HG02981 (cell line): ENCODE measurements around the gene HIPK1.

Source experiments
- ATAC-seq: cut with Tn5 transposase; IDR thresholded peaks from one replicate; pipeline ENCODE4 v1.9.1; 2021; ENCODE audit warnings: mild to moderate bottlenecking, moderate library complexity; ENCODE audit not compliant: unreplicated experiment

Gene HIPK1

DNA sequence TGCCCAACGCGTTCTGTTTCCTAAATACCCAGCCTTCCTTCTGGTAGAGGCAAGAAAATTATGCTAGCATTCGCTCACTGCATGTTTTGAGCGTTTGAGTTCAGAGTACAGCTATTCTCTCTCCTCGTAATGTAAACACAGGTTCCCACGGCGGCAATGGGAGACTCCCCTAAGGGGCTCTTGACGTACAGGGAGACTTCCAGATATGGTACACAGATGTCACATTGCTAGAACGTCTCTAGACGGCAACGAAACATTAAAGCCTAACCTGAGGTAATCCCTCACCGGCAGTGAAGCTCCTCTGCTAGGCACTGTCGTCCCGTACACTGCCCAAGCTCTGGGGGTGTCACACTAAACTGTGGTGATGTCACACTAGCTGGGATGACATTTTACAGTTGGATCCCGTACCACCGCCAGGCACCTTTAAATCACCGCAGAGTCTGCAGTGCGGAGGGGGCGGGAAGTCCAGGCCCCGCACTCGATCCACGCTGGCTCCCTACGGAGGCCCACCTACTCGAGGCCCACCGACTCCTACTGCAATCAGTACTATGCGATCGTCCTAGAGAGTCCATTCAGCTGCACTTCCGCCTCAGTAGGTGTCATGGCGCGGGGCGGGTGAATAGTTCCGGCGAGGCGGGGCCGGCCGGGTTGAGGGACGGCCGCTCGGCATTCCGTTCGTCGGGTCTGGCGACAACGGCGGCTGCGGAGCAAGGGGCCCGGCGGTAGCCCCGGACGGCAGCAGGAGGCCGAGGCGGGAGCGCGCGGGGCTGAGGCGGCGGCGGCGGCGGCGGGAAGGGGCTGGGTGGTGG, at the start of gene HIPK1:
TSS of gene HIPK1 (plus strand) at position 384 of the 809 bp plus-strand sequence.
- peak; percentile 45 for ATAC-seq

DNA sequence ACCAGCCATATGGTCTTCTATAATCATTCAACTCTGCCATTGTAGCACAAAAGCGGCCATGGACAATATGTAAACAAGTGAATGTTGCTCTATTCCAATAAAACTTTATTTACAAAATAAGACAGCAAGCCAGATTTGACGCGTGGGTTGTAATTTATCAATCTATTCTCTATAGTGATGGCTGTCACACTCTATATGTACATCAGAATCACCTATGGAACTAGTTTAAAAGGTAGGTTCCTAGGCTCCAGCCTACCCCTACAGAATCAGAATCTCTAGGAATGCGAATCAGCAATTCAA, 49.4 kb upstream of the HIPK1 start:
- no peak for ATAC-seq

DNA sequence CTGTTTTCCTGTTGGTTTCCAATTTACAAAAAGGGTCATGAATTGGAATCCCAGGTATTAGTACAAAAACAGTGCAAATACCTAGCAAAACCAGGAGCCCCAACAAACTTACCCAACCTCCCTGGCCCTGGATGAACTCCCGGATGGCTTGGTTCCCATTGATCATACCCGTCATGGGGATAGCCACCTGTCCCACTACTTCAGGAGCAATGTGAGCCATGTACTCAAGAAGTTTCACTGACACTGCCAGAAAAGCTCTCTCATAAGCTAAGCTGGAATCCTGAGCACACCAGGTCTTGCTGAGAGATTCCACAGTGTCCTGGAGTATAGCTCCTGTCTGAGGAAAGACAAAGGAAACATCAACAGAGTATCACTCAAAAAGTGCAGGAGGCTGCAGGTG, 47.5 kb upstream of the HIPK1 start:
- no peak for ATAC-seq

DNA sequence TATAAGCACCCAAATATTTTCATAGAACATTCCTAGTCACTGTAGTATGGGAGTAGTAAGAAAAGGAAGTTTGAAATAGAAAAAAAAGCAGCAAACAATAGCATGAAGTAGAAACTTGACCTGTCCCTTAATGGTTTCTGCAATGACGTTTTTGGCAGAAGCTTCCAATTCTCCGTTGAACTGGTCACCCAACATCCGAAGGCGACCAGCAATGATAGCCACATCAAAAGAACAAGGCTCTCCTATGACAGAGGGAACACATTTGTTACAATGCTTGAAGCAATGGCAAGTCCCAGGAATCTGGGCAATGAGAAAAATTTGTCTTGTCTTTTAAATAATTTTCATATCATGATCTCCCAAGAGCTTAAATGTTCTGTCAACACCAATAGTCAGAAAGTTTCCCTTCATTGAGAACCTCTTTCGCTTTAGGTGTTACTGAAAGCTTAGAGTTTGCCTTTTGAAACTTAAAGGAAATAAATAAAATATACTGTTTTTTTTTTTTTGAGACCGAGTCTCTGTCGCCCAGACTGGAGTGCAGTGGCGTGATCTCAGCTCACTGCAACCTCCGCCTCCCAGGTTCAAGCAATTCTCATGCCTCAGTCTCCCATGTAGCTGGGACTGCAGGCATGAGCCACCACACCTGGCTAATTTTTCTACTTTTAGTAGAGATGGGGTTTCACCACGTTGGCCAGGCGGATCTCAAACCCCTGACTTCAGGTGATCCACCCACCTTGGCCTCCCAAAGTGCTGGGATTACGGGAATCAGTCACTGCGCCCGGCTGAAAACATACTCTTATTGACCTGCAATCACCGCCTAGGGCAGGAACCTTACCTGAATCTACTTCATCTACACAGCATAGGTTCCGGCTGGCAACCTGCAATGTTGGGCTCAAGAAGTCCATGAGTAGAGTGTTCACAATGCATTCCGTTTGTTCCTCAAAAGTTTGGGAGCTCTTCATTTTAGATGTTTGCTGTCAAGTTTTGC, 42.4 kb upstream of the HIPK1 start:
- no peak for ATAC-seq

DNA sequence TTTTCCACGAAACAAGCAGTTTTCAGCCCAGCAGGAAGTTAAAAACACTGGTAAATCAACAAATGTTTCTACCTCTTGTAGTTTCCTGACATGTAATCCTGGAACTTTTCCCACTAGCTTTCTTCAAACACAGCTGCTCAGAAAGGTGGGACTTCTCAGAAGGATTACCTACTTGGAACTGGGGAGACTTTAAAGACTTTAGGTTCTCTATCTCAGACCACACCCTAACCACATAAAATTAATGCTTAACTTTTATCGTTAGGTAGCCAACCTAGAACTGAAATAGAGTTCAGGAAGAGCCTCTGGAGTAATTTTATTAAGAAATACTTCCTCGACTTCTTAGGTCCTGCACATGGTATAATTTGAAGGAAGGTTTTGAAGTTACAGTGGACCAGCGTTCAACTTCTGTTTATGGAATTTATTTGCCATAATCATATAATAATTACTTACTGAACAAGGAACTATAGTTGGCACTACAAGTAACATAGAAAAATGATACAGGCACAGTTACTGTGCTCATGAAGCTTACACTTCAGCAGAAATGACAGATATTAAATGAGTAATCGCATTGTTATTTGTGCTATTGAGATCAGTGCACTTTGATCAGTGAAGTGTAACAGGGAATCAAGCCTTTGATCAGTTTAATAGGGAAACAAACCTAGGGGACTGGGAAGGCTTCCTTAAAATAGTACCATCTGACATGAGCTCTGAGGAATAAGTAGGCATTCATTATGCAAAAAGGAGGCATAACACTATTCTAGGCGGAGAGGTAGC, 41.5 kb upstream of the HIPK1 start, which contains the start of gene BCL2L15:
TSS of gene BCL2L15 (minus strand) at position 180 of the 774 bp plus-strand sequence. CDS start 206 bp downstream, outside the sequence.
- no peak for ATAC-seq

DNA sequence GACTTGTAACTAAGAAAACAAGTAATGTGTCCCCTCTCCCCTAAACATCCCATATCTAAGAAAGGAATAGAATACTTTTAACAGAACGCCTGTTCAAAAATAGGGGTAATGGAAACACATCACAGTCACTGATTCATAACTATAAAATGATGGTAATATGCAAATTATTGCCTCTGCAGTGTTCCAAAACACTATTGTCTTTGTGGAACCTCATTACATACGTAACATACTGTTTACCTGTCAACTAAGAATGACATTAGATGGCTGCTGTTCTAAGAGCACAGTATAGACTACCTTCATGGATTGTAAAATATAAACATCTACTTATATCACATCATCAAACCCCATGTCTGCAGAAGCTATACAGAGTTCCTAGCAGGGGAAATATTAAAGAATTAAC, 38.3 kb upstream of the HIPK1 start:
- no peak for ATAC-seq

DNA sequence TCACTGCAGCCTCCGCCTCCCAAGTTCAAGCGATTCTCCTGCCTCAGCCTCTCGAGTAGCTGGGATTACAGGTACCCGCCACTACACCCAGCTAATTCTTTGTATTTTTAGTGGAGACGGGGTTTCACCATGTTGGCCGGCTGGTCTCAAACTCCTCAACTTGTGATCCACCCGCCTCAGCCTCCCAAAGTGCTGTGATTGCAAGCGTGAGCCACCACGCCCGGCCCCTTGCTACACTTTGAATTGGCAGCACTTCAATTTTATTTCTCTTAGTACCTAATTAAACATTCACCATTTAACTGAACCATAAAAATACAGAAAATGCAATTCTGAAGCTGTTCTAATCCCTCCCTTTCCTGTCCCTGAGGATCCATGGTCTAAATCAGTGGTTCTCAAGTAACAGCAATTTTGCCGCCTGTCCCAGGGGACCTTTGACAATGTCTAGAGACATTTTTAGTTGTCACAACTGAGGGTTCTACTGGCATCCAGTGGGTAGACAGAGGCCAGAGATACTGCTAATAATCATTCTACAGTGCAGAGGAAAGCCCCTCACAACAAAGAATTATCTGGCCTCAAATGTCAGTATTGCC, 37.4 kb upstream of the HIPK1 start:
- no peak for ATAC-seq

DNA sequence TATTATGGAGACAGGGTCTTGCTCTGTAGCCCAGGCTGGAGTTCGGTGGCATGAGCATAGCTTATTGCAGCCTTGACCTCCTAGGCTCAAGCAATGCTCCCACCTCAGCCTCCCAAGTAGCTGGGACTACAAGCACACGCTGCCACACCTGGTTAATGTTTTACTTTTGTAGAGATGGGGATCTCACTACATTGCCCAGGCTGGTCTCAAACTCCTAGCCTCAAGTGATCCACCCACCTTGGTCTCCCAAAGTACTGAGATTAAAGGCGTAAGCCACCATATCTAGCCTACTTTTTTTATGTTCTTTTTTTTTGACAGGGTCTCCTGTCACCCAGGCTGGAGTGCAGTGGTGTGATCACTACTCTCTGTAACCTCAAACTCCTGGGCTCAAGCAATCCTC, 35.9 kb upstream of the HIPK1 start:
- no peak for ATAC-seq

DNA sequence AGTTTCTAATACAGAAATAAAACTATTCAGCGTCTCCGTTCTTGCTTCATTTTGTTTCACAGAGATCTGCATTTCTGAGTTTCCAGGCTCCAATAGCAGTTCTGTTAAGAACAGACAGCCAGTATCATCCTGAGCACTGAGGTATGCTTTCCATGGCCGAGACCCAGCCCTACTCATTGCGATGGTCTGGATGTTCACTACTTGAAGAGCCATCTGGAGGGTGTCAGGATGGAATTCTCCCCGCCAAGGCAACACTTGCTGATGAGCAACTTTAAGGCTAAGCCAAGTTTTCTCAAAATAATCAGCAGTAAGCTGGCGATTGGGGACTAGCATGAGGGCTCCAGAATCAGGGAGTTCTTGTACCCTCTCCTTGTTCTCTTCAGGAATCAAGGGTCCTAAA, 34.0 kb upstream of the HIPK1 start:
- no peak for ATAC-seq

DNA sequence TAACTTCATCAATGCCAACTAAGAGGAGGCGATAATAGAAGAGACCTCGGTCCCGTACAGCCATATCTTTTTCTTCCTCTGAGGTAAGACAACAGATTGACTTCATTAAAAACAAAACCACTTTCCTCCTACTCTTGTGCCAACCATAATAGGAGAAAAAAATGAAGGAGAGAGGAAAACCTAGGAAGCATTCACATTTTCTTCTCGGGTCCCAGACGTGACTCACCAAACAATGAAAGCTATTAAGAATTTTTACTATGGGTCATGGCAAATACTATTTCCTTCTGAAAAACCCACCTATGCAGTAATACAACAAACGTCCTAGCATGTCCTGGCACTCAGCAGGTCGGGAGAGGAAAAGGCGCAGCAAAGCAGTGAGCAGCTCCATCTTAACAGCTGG, 33.2 kb upstream of the HIPK1 start:
- no peak for ATAC-seq

DNA sequence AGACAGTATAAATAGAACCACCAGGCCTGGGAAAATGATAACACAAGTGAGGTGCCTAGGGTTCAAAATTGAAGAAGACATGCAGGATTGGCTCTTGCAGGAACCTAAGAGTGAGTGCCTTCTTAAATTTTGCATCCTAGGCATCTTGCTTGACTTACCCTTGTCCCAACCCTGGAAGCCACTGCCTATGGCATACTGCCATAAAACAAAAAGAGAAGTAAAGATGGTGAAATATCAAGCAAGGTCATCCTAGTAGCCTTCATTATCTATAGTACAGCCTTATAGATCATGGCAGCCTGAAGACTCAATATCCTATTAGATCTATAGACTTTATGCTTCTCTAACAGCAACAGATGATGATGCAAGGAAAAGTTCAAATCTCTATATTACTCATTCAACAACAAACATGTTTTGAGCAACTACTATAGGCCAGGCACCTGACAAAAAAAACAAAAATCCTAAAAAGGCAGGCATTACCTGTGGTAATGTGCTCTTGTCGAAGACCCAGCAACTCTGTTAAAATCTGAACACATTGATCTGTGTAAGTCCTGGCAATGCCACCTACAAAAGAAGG, 30.8 kb upstream of the HIPK1 start:
- ATAC-seq, result no peak

DNA sequence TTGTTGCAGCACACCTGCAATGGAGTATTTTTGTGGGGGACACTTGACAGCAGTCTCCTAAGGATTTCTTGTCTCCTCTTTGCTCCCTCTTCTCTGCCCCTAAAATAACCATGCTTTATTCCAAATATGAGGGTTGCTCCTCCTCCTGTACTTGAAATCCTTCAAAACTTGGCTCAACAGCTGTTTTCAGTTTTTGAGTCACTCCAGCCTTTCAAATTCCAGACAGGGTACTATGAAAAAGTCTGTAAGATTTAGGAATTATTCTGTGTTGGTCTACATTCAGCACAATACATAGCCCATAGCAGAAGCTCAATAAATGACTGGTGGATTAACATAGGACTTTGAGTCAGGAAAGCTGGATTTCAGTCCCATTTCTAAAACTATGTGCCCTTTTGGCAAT, 30.0 kb upstream of the HIPK1 start:
- no peak for ATAC-seq

DNA sequence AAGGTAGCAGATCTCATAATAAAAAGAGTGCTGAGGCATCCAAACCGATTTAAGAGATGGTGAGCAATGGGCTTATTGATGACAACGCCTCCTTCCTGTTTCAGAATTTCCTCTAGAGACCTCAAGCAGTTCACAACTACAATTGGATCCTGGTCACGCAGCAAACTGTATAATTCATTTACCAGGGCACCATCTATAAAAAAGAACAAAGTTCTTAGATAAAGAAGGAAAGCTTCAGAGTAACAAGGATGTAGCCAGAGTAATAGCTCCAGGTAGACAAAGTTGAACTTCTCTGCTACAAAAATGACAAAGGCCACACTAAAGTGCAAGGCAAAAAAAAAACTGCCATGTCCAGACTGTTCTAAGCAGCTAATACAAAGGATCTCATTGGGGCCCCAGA, 27.9 kb upstream of the HIPK1 start:
- ATAC-seq, result no peak

DNA sequence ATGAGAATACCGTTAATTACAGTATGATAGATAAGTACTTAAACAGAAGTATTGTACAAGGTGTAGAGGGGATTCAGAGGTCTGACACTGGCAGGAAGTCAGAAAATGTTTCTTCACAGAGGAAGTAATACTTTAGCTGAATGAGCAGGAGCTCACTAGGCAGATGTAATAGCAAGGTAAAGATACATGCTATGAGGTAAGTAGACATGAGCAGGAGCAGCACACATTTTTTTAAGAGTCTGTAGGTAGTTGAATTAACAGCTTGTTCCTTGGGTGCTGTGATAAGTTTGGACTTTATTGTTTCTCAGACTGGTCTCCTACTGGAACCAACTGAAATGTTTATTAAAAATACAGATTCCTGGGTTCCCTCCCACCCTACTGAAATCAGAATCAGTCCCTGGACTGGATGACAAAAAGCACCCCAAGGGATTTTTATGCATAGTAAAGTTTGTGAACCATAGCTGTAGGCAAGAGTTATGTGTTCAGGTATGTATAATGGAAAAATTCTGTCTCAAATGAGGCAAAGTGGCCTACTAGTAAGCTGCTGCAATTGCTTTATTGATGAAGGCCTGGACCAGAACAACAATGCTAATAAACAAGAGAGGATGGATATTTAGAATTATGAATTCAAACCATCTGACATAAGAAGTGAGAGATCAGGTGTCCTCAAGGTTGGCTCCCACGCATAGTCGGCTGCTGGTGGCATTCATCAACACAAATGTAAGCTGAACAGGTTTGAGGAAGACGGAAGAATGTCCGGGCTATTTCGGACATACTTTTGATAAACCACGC, 25.4 kb upstream of the HIPK1 start:
- ATAC-seq, result no peak

DNA sequence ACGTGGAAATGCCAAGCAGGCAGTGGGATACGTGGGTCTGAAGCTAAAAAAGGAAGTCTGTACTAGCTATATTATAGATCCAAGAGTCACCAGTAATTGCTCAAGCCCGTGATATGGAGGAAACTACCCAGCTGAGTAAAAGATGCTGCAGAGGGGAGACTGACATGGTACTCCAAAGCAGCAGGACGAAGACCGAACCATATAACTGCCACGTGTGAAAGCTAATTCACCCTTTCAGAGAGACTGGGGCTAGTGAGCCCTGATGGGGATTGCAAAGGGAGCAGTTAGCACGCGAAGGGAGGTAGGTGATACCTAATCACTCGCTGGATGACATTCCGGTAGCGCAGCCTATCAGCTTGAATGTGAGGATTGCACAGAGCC, 24.8 kb upstream of the HIPK1 start:
- peak; percentile 22 for ATAC-seq

DNA sequence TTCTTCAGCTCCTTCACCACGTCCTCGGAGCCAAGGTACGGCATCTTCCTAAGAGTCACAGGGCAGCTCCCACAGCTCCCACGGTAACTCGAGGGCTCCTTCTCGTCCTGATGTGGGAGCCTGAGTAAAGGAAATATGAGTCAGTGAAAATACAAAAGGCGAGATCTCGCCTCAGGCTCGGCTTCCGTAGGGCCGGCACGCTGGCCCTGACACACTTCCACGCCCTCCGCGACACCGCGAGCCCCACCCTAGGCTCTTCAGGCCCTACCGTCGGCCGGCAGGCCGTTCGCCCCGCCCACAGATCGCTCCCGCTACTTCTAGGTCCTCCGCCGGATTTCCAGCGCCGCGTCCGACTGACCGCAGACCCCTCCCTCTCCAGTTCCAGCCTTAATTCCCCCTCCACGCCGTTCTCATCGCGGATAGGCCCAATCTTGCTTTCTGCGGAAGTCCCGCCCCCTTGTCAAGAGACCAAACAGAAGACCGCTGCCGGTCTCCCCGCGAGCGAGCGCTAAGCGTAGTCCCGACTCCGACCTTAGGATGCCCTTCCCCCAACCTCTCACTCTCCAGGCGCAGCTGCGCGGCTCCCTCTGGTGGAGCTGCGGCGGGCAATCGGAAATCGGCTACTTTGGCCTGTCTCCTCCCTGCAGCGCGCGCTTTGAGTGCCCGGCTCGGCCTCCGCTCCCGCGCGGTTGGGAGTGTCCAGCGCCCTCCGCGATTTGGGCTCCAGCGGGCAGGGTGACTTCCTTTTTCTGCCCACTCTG, 24.3 kb upstream of the HIPK1 start, which contains the start of the genes AP4B1 and DCLRE1B:
TSS of gene AP4B1 (minus strand) at position 126 of the 761 bp plus-strand sequence. CDS start at position 44, 82 bp downstream.
TSS of gene DCLRE1B (plus strand) at position 653 of the 761 bp plus-strand sequence. CDS start 261 bp downstream, outside the sequence.
- peak; percentile 88 for ATAC-seq

DNA sequence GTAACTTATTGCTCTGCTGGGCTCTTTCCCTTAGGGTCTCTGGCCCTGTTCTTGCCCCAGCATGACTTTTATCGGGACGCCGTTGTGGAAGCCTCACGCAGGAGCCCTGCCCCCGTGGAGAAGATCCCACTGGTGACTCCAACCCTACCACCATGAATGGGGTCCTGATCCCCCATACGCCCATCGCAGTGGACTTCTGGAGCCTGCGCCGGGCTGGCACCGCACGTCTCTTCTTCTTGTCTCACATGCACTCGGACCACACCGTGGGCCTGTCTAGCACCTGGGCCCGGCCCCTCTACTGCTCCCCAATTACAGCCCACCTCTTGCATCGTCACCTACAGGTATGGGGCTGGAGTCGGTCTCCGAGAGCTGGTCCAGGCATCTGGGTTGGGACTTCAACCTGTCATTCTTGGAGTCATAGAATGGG, 23.7 kb upstream of the HIPK1 start:
- ATAC-seq, result peak; percentile 3

DNA sequence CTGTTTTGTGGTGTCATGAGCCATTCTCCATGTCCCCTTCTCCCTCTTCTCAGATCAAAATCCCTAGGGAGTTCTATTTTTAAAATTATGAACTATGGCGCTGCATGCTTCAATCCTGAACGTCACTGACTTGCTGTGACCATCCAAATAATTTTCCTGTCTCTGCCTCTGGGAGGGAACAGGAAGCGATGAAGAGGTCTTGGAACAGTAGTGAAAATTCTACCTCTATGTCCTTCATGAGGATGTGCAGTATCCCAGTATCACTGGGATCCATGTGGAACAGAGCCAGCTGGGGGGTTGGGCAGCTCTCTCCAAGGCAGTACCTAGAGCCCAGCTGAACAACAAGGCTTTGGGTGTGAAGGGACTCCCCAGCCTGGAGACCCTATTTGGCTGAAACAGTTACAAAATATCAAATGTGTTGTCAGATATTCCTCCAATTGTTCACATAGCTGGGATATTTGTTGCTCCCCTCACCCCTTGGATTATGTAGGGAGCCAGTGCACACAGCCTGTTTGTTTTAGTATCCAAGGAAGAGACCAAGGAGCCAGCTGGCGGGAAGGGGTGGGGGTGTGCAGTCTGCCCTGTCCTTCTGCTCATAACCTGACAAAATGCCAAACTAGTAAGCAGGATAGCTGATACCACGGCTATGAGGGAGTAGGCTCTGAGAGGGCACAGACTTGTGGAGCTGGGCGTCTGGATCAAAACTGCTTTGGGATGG, 16.4 kb upstream of the HIPK1 start:
- ATAC-seq, result no peak
